Ishikawa (cell line): ENCODE measurements around the gene PRKAR2A.

ENCODE experiments used
- CEBPB ChIP-seq: IDR thresholded peaks from 2 replicates; pipeline ENCODE4 v1.6.1; 2012
- CREB1 ChIP-seq: IDR thresholded peaks from 2 replicates; pipeline ENCODE4 v1.6.1; 2012; ENCODE audit warnings: low read depth
- EP300 ChIP-seq: IDR thresholded peaks from 2 replicates; pipeline ENCODE4 v1.6.1; 2012; ENCODE audit warnings: borderline replicate concordance
- RAD21 ChIP-seq: IDR thresholded peaks from 2 replicates; pipeline ENCODE4 v1.6.1; 2012; ENCODE audit warnings: low read depth
- TAF1 ChIP-seq: IDR thresholded peaks from 2 replicates; pipeline ENCODE4 v1.6.1; 2012; ENCODE audit warnings: low read depth, mild to moderate bottlenecking
- TCF12 ChIP-seq: IDR thresholded peaks from 2 replicates; pipeline ENCODE4 v1.6.1; 2012; ENCODE audit warnings: low read depth
- TEAD4 ChIP-seq: IDR thresholded peaks from 2 replicates; pipeline ENCODE4 v1.6.1; 2012
- YY1 ChIP-seq: IDR thresholded peaks from 2 replicates; pipeline ENCODE4 v1.6.1; 2012; ENCODE audit warnings: low read depth
- TF ChIP-seq, protein P1 (sequence below): IDR thresholded peaks from 2 replicates; pipeline ENCODE4 v1.6.1; 2012
- TF ChIP-seq, protein P2 (sequence below): IDR thresholded peaks from 2 replicates; pipeline ENCODE4 v1.6.1; 2012

DNA sequence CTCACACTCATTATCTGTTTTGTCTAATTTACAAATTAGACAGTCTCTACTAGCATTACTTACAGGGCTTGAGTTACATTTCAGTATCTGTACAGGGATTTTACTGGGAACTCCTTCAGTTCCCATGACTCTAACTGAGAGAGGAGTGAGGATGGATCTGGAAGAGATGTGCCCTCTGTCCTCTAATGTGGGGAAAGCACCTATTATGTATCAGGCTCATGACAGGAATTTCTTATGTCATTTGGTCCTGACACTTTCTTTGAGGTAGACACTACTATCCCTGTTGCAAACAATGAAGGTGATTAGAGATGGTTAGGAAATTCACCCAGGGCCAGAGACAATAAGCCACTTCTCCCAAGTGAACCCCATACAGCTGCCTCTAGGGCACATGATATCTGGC is 151.1 kb downstream of the PRKAR2A start:
- TF ChIP-seq, protein P1, sequence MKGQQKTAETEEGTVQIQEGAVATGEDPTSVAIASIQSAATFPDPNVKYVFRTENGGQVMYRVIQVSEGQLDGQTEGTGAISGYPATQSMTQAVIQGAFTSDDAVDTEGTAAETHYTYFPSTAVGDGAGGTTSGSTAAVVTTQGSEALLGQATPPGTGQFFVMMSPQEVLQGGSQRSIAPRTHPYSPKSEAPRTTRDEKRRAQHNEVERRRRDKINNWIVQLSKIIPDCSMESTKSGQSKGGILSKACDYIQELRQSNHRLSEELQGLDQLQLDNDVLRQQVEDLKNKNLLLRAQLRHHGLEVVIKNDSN, result no peak
- no peak for TF ChIP-seq RAD21
- TF ChIP-seq CREB1, result no peak
- no peak for TF ChIP-seq EP300
- TF ChIP-seq CEBPB, result no peak
- TF ChIP-seq, protein P2, sequence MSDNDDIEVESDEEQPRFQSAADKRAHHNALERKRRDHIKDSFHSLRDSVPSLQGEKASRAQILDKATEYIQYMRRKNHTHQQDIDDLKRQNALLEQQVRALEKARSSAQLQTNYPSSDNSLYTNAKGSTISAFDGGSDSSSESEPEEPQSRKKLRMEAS, result no peak
- TF ChIP-seq TAF1, result no peak
- TF ChIP-seq YY1, result no peak
- TF ChIP-seq TCF12, result no peak
- no peak for TF ChIP-seq TEAD4
